22Rv1 (cell line): ENCODE data around the gene ROMO1.

Source experiments
- ZFX ChIP-seq: fragments of 450-650 bp; IDR thresholded peaks from 2 replicates; pipeline ENCODE4 v1.6.1; 2017; ENCODE audit warnings: antibody characterized with exemption, borderline replicate concordance
- TF ChIP-seq, protein P1 (sequence below): fragments of 450-650 bp; IDR thresholded peaks from 2 replicates; pipeline ENCODE4 v1.5.1; 2017; ENCODE audit warnings: mild to moderate bottlenecking

DNA sequence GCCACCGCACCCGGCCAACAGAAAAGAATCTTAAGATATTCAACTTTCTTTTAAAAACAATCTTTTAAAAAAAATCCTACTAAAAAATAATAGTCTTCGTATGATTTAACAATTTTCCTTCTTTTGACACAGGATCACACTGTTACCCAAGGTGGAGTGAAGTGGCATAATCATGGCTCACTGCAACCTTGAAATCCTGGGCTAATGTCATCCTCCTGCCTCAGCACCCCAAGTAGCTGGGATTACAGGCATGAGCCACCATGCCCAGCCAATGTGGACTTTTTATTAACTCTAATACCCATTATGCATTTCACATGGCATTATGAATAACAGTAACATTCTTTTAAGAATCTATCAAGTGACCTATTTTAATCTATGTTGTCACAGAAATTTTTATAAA is 22.0 kb downstream of the ROMO1 start:
- TF ChIP-seq, protein P1, sequence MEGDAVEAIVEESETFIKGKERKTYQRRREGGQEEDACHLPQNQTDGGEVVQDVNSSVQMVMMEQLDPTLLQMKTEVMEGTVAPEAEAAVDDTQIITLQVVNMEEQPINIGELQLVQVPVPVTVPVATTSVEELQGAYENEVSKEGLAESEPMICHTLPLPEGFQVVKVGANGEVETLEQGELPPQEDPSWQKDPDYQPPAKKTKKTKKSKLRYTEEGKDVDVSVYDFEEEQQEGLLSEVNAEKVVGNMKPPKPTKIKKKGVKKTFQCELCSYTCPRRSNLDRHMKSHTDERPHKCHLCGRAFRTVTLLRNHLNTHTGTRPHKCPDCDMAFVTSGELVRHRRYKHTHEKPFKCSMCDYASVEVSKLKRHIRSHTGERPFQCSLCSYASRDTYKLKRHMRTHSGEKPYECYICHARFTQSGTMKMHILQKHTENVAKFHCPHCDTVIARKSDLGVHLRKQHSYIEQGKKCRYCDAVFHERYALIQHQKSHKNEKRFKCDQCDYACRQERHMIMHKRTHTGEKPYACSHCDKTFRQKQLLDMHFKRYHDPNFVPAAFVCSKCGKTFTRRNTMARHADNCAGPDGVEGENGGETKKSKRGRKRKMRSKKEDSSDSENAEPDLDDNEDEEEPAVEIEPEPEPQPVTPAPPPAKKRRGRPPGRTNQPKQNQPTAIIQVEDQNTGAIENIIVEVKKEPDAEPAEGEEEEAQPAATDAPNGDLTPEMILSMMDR: no peak
- TF ChIP-seq ZFX: no peak
